ENCODE data around the gene PTPRN2.

- TF ChIP-seq CTCF (IDR thresholded peaks at IDR 0.05; ENCODE audit: control extremely low read depth in 1 of 3, insufficient read depth in 1 of 3, low read depth in 1 of 3, low read length in 3 of 3) (no peak), POLR2AphosphoS5 (IDR thresholded peaks at IDR 0.05; ENCODE audit: low read depth, low read length) (no peak), POLR2A (IDR thresholded peaks at IDR 0.05; ENCODE audit: control extremely low read depth in 1 of 2, low read depth in 2 of 2, low read length in 2 of 2) (no peak), MAFK (IDR thresholded peaks at IDR 0.05; ENCODE audit: low read depth, low read length) (no peak), ATF2 (IDR thresholded peaks at IDR 0.05; ENCODE audit: low read length) (no peak), EZH2 (IDR thresholded peaks at IDR 0.05; ENCODE audit: low read depth, low read length, severe bottlenecking) (no peak), NANOG (IDR thresholded peaks at IDR 0.05; ENCODE audit: insufficient read depth, low read depth, low read length, poor library complexity, severe bottlenecking) (no peak)
Observed at GRCh38 chr7:157544980-157545680, 1042.5 kb downstream of the PTPRN2 start.

All from H1 (cell line).